GM21737 (cell line): ENCODE measurements around the gene ST3GAL6.

Experiments
- ATAC-seq: cut with Tn5 transposase; IDR thresholded peaks from one replicate; pipeline ENCODE4 v1.9.1; 2021; ENCODE audit warnings: mild to moderate bottlenecking, moderate library complexity; ENCODE audit not compliant: unreplicated experiment

Gene ST3GAL6

GRCh38 chr3:98843266-98843959 lies 80.3 kb downstream of the ST3GAL6 start:
- ATAC-seq: no peak
